Hepatocyte (in vitro differentiated cells): ENCODE data around the gene TEAD2.

Experiments
- CTCF ChIP-seq: fragments of 200-600 bp; sonication (generic); IDR thresholded peaks from 2 replicates; pipeline ENCODE4 v1.5.1; 2016; ENCODE audit warnings: antibody characterized with exemption, mild to moderate bottlenecking; ENCODE audit not compliant: poor library complexity
- EZH2phosphoT487 ChIP-seq: fragments of 200-600 bp; sonication (generic); IDR thresholded peaks from one replicate; pipeline ENCODE4 v1.6.1; 2018; ENCODE audit warnings: antibody characterized with exemption, mild to moderate bottlenecking, low read depth, moderate library complexity; ENCODE audit not compliant: unreplicated experiment, severe bottlenecking

- TF ChIP-seq CTCF = no peak
- TF ChIP-seq EZH2phosphoT487 = no peak
Measured at GRCh38 chr19:49382639-49383038, 20.4 kb upstream of the TEAD2 start.
